ENCODE data around the gene TRAF4.

DNA sequence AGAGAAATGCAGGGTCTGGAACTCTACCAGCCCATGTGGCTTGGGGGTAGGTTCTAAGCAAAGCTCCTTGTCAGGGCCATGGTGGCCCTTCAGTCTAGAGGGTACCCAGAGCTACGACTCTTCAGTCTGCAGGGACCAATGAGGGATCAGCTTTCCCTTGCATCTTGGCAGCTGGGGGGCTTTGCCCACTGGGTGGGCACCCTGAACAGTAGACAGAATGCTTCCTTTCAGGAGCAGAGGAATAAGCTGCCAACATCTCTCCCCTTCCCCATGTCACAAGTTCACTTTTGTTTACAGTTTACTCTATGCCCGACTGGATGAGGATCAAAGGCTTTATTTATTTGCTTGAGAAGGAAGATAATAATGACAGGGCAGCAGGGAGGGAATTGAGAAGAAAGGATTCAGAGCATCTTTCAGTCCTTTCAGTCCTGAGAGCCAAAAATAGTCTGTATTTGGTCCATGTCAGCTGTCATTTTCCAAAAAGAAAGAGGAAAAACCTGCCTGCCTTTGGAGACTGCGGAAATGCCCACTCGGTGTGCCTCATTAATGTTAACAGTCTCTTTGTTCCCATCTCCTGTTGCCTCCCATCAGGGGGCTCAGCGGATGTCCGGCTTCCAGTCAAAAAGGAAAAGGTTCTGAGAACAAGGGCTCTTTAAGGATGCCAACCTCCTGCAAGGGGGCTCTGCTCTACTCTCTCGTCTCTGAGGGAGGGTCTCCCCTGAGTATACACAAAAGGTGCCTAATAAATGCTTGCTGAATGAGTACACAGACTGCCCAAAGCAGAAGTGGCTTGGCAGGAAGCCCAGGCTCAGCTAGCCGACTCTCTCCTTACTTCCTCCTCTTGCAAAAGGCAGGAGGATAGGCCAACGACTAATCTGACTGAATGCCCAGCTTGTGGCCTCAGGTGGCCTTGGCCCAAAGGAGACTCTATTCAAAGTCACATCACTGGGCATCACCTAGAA lies 17.1 kb downstream of the TRAF4 start:
- TF ChIP-seq CTCF (IDR thresholded peaks at IDR 0.05; ENCODE audit: low read depth, low read length, missing input control) (no peak), RAD21 (IDR thresholded peaks at IDR 0.05) (peak in 1 of 2 donors; percentile 47), YY1 (IDR thresholded peaks at IDR 0.05) (no peak), TAF1 (conservative IDR thresholded peaks at IDR 0.05) (no peak)
- TF ChIP-seq, protein P1, sequence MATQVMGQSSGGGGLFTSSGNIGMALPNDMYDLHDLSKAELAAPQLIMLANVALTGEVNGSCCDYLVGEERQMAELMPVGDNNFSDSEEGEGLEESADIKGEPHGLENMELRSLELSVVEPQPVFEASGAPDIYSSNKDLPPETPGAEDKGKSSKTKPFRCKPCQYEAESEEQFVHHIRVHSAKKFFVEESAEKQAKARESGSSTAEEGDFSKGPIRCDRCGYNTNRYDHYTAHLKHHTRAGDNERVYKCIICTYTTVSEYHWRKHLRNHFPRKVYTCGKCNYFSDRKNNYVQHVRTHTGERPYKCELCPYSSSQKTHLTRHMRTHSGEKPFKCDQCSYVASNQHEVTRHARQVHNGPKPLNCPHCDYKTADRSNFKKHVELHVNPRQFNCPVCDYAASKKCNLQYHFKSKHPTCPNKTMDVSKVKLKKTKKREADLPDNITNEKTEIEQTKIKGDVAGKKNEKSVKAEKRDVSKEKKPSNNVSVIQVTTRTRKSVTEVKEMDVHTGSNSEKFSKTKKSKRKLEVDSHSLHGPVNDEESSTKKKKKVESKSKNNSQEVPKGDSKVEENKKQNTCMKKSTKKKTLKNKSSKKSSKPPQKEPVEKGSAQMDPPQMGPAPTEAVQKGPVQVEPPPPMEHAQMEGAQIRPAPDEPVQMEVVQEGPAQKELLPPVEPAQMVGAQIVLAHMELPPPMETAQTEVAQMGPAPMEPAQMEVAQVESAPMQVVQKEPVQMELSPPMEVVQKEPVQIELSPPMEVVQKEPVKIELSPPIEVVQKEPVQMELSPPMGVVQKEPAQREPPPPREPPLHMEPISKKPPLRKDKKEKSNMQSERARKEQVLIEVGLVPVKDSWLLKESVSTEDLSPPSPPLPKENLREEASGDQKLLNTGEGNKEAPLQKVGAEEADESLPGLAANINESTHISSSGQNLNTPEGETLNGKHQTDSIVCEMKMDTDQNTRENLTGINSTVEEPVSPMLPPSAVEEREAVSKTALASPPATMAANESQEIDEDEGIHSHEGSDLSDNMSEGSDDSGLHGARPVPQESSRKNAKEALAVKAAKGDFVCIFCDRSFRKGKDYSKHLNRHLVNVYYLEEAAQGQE (IDR thresholded peaks at IDR 0.05), result no peak
